ENCODE data around the gene A1CF. TPM values are rescaled to one million over a fixed set of nuclear protein-coding genes. Genes with fewer than 3 reads are reported as not detected.

Gene A1CF
- polyA plus RNA-seq, 1 experiment, result not detected

DNA sequence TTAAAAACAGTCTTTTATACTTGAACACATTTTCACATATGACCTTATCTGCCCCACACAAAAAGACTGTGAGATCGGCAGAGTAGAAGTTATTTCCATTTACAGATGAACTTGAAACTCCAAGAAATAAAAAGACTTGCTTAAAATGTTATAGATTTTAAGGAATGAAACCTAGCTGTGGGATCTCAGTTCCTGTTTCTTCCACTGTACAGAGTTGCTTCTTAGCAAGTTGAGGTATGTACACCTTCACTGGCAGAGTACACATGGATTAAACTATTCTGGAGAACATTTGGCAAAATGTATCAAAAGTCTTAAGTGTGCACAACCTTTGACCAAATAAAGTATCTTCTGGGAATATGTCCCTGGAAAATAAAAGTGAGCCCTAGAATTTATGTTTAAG, 48.3 kb downstream of the A1CF start:
- no peaks in the 10 kb centered on the region for H3K9me3 ChIP-seq (ENCODE audit: control insufficient read depth, insufficient read depth, low read length)
- DNase-seq (ENCODE audit: low read depth, low spot score), result no peak
- TF ChIP-seq, protein P1, sequence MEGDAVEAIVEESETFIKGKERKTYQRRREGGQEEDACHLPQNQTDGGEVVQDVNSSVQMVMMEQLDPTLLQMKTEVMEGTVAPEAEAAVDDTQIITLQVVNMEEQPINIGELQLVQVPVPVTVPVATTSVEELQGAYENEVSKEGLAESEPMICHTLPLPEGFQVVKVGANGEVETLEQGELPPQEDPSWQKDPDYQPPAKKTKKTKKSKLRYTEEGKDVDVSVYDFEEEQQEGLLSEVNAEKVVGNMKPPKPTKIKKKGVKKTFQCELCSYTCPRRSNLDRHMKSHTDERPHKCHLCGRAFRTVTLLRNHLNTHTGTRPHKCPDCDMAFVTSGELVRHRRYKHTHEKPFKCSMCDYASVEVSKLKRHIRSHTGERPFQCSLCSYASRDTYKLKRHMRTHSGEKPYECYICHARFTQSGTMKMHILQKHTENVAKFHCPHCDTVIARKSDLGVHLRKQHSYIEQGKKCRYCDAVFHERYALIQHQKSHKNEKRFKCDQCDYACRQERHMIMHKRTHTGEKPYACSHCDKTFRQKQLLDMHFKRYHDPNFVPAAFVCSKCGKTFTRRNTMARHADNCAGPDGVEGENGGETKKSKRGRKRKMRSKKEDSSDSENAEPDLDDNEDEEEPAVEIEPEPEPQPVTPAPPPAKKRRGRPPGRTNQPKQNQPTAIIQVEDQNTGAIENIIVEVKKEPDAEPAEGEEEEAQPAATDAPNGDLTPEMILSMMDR (IDR thresholded peaks at IDR 0.05; ENCODE audit: low read depth, low read length), result no peak
- no peak overlapping the region for H3K27ac ChIP-seq (ENCODE audit: low read depth, low read length)
- peaks cover 10% of the 10 kb centered on the region for H3K27me3 ChIP-seq (ENCODE audit: control insufficient read depth, insufficient read depth, low read length)
- H3K4me3 ChIP-seq (ENCODE audit: low read depth, low read length), result no peak overlapping the region
- ChIA-PET CTCF (interaction anchor here (0.6 kb wide), 1 partner anchor 1119 kb away, joined by 3 read pairs; no protein-coding TSS in a partner anchor), POLR2A (no interaction called here)

DNA sequence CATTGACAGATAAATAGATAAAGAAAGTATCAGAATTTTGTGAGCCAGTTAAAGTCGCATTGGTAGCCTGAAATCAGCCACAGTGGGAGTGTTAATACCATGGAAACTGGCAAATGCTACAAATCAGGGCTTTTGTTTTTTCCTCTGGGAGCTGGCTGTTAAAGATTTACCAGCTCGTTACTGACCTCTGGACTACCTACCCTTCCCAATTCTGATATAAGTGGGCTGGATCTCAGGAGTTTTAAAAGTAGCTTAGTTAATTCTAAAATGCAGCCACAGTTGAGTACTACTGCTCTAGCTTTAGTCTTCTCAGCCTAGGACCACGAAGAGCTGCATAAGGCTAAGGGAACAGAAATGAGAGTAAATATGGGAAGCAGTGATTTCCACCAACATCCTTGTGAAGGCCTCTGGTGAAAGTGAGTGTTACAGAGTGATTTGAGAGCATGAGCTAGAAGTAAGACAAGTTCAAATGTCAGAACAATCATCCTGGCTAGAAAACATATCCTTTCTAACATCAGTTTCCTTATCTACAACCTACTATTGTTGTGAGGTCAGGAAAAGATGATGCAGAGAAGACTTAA, 53.2 kb downstream of the A1CF start:
- no peak overlapping the region for H3K27ac ChIP-seq (ENCODE audit: low read depth, low read length)
- no peaks in the 10 kb centered on the region for H3K9me3 ChIP-seq (ENCODE audit: control insufficient read depth, insufficient read depth, low read length)
- peaks cover 9% of the 10 kb centered on the region for H3K27me3 ChIP-seq (ENCODE audit: control insufficient read depth, insufficient read depth, low read length)
- TF ChIP-seq, protein P1 (IDR thresholded peaks at IDR 0.05; ENCODE audit: low read depth, low read length), result no peak
- ChIA-PET POLR2A (no interaction called here), CTCF (no interaction called here)
- no peak overlapping the region for H3K4me3 ChIP-seq (ENCODE audit: low read depth, low read length)
- no peak for DNase-seq (ENCODE audit: low read depth, low spot score)

DNA sequence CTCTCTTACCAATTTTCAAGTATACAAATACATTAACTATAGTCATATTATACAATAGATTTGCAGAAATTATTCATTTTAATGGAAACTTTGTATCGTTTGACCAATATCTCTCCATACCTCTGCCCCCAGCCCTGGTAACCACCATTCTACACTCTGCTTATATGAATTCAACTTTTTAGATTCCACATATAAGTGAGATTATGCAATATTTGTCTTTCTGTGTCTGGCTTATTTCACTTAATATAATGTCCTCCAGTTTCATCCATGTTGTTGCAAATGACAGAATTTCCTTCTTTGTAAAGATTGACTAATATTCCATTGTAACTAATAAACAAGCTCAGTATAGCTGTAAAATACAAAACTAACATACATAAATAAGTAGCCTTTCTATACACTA, 55.4 kb downstream of the A1CF start:
- CTCF ChIA-PET, result no interaction called here

DNA sequence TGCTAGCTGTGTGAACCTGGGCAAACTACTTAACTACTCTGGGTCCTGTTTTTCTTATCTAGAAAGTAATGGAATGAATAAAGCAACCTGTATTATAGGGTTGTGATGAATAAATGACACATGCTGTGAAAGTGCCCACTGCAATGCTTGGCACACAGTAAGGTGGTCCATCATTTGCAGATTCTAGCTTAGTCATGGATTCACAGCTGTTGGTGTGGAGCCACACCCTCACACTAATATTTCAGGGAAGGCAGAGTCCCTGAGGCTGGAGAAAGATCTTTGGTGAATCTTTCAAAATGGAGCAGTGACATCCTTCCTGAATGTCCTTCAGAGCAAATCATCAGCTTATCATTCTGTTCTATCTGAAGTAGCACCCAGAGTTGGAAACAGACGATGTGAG, 60.6 kb downstream of the A1CF start:
- H3K27me3 ChIP-seq (ENCODE audit: control insufficient read depth, insufficient read depth, low read length), result peaks cover 6% of the 10 kb centered on the region
- ChIA-PET POLR2A (no interaction called here), CTCF (no interaction called here)
- H3K27ac ChIP-seq (ENCODE audit: low read depth, low read length), result no peak overlapping the region
- no peaks in the 10 kb centered on the region for H3K9me3 ChIP-seq (ENCODE audit: control insufficient read depth, insufficient read depth, low read length)
- DNase-seq (ENCODE audit: low read depth, low spot score), result no peak
- H3K4me3 ChIP-seq (ENCODE audit: low read depth, low read length), result no peak overlapping the region
- TF ChIP-seq, protein P1 (IDR thresholded peaks at IDR 0.05; ENCODE audit: low read depth, low read length), result no peak

More for the DNA sequence above, 55.4 kb downstream of the A1CF start:
- DNase-seq (ENCODE audit: low read depth, low spot score), result no peak
- TF ChIP-seq, protein P1 (IDR thresholded peaks at IDR 0.05; ENCODE audit: low read depth, low read length), result no peak
- H3K4me3 ChIP-seq (ENCODE audit: low read depth, low read length), result no peak overlapping the region
- peaks cover 7% of the 10 kb centered on the region for H3K27me3 ChIP-seq (ENCODE audit: control insufficient read depth, insufficient read depth, low read length)
- no peaks in the 10 kb centered on the region for H3K9me3 ChIP-seq (ENCODE audit: control insufficient read depth, insufficient read depth, low read length)
- POLR2A ChIA-PET, result no interaction called here
- no peak overlapping the region for H3K27ac ChIP-seq (ENCODE audit: low read depth, low read length)

DNA sequence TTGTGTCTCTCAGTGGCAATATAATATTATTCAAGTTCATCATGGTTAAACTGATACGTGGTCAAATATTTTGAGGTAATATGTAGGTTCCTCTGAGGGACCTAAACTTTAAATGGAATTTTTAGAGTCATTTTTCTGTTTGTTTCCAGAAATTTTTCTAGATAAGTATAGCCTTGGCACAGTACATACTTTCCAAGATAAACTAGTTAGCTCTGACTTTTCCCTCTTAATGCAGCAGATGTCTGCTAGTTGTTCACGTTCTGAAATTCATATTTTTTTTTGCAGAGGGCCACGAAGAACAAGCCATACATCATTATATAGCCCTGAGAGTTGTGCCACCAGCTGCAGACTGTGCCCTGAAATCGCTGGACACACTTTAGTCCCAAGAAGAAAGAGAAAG, 61.6 kb downstream of the A1CF start:
- no peak for DNase-seq (ENCODE audit: low read depth, low spot score)
- CTCF ChIA-PET, result no interaction called here
- Histone ChIP-seq H3K9me3 (ENCODE audit: control insufficient read depth, insufficient read depth, low read length) (no peaks in the 10 kb centered on the region), H3K27ac (ENCODE audit: low read depth, low read length) (no peak overlapping the region), H3K27me3 (ENCODE audit: control insufficient read depth, insufficient read depth, low read length) (peaks cover 6% of the 10 kb centered on the region), H3K4me3 (ENCODE audit: low read depth, low read length) (no peak overlapping the region)
- POLR2A ChIA-PET, result no interaction called here
- TF ChIP-seq, protein P1 (IDR thresholded peaks at IDR 0.05; ENCODE audit: low read depth, low read length), result no peak
